Caco-2 (cell line): Measurements from ENCODE around the gene SPOP. TPM values are rescaled to one million over a fixed set of nuclear protein-coding genes. Genes with fewer than 3 reads are reported as not detected.

Experiments used
- BruUV-seq: library from RNA; stranded (reverse); fragments of 400-500 nt; replicated peaks from 2 replicates; lab custom pipeline; 2021; lab: Mats Ljungman, UMichigan
- CTCF ChIA-PET: fragments of 300-600 bp; sonication (Branson Sonifier 250); formaldehyde crosslinking; loops from one replicate; lab custom pipeline; 2022; ENCODE audit warnings: antibody characterized with exemption; lab: Charles Lee
- POLR2A ChIA-PET: fragments of 300-600 bp; sonication (Branson Sonifier 250); formaldehyde crosslinking; loops from one replicate; lab custom pipeline; 2022; ENCODE audit warnings: antibody characterized with exemption; lab: Charles Lee
- DNase-seq, 2 experiments: peaks; one replicate each; pipeline versions ENCODE4 v3.0.0 to v3.0.0-alpha.2; 2020 to 2022
- H3K27me3 ChIP-seq: replicated peaks from 2 replicates; pipeline ENCODE4 v1.6.0; 2011; ENCODE audit warnings: low read length; ENCODE audit not compliant: control insufficient read depth, insufficient read depth
- H3K36me3 ChIP-seq: 2 replicates; pipeline ENCODE4 v1.5.1; 2011; ENCODE audit warnings: low read length; ENCODE audit not compliant: control insufficient read depth, insufficient read depth
- H3K4me1 ChIP-seq: fragments of 250-450 bp; sonication (Bioruptor Pico); 2 replicates; pipeline ENCODE4 v1.5.1; 2020; ENCODE audit warnings: mild to moderate bottlenecking
- H3K4me3 ChIP-seq: 2 replicates; pipeline ENCODE4 v1.5.1; 2011; ENCODE audit warnings: low read depth, mild to moderate bottlenecking, control low read depth, low read length
- H3K9me3 ChIP-seq: fragments of 250-450 bp; sonication (Bioruptor Pico); 2 replicates; pipeline ENCODE4 v1.5.1; 2020; ENCODE audit warnings: mild to moderate bottlenecking, moderate library complexity
- H3K27ac Mint-ChIP-seq: one replicate; pipeline ENCODE4 v1.8.0; 2022; ENCODE audit warnings: mixed read lengths; ENCODE audit not compliant: unreplicated experiment
- H3K27me3 Mint-ChIP-seq: one replicate; pipeline ENCODE4 v1.8.0; 2022; ENCODE audit warnings: mixed read lengths; ENCODE audit not compliant: insufficient read depth, unreplicated experiment
- H3K36me3 Mint-ChIP-seq: one replicate; pipeline ENCODE4 v1.8.0; 2022; ENCODE audit warnings: mild to moderate bottlenecking, mixed read lengths; ENCODE audit not compliant: insufficient read depth, unreplicated experiment
- H3K4me1 Mint-ChIP-seq: one replicate; pipeline ENCODE4 v1.8.0; 2022; ENCODE audit warnings: low read depth, mixed read lengths; ENCODE audit not compliant: unreplicated experiment
- H3K4me3 Mint-ChIP-seq: one replicate; pipeline ENCODE4 v1.8.0; 2022; ENCODE audit warnings: mild to moderate bottlenecking, moderate library complexity, mixed read lengths; ENCODE audit not compliant: unreplicated experiment
- H3K9me3 Mint-ChIP-seq: one replicate; pipeline ENCODE4 v1.8.0; 2022; ENCODE audit warnings: mixed read lengths; ENCODE audit not compliant: unreplicated experiment
- intact Hi-C: fragments of 100-400 bp; cut with micrococcal nuclease; formaldehyde crosslinking; loops from one replicate; pipeline ENCODE4 v1.10.0; 2022; ENCODE audit not compliant: unreplicated experiment
- total RNA-seq: library from RNA; stranded (reverse); gene quantifications from 2 replicates; pipeline ENCODE4 v1.2.3, GENCODE V29; 2022
- TF ChIP-seq, protein P1 (sequence below), 2 experiments: fragments of 200-600 bp in 1 of 2; IDR thresholded peaks; 1 replicate in 1 of 2; 2 replicates in 1 of 2; pipeline versions ENCODE4 v1.5.1 to v1.8.0; 2011 to 2022; ENCODE audit warnings: antibody characterized with exemption in 1 of 2, control low read depth in 1 of 2, inconsistent platforms in 1 of 2, low read depth in 1 of 2, low read length in 1 of 2, mild to moderate bottlenecking in 1 of 2, moderate library complexity in 1 of 2; ENCODE audit not compliant: insufficient read depth in 1 of 2, severe bottlenecking in 1 of 2, unreplicated experiment in 1 of 2

SPOP gene
- total RNA-seq, 1 experiment from 2014 or later, result 70.2 TPM

DNA sequence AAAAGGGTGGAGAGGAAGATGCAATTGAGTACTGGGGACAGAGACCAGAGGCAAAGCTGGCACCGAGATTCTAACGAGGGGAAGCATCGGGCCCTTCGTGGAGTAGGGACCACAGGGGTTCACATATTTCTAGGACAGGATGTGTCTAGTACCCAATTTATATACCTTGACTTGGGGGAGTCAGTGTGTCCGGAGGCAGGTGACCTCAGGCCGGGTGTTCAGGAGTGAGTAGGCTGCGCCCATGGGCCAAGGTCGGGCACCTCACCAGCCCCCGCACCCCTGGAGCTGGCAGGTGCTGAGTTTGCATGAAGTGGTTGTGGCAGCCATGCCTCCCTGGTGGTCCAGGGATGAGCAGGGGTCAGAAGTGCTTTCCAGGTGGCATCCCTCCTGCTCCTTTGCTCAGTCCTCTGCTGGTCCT, 110.8 kb downstream of the SPOP start:
- Histone ChIP-seq H3K27me3 (no peaks in the 10 kb centered on the region; the same call in 1 of the 2 replicates), H3K9me3 (no peaks in the 10 kb centered on the region), H3K4me1 (peaks cover 4% of the 10 kb centered on the region), H3K36me3 (no peaks in the 10 kb centered on the region), H3K4me3 (no peak overlapping the region)
- intact Hi-C loops, result loop anchor here (5.0 kb wide), 3 partner anchors 195 to 430 kb away; partner anchors contain the start of genes DLX3 and FAM117A
- DNase-seq, result no peak
- H3K4me3 Mint-ChIP-seq, result no peak overlapping the region
- no peaks in the 10 kb centered on the region for H3K9me3 Mint-ChIP-seq
- POLR2A ChIA-PET, result interaction anchor here (1.0 kb wide), 1 partner anchor 197 kb away, joined by 5 read pairs; the partner anchor contains the start of gene FAM117A
- no TSS peak for BruUV-seq
- TF ChIP-seq, protein P1, sequence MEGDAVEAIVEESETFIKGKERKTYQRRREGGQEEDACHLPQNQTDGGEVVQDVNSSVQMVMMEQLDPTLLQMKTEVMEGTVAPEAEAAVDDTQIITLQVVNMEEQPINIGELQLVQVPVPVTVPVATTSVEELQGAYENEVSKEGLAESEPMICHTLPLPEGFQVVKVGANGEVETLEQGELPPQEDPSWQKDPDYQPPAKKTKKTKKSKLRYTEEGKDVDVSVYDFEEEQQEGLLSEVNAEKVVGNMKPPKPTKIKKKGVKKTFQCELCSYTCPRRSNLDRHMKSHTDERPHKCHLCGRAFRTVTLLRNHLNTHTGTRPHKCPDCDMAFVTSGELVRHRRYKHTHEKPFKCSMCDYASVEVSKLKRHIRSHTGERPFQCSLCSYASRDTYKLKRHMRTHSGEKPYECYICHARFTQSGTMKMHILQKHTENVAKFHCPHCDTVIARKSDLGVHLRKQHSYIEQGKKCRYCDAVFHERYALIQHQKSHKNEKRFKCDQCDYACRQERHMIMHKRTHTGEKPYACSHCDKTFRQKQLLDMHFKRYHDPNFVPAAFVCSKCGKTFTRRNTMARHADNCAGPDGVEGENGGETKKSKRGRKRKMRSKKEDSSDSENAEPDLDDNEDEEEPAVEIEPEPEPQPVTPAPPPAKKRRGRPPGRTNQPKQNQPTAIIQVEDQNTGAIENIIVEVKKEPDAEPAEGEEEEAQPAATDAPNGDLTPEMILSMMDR (IDR thresholded peaks at IDR 0.05; ENCODE audit: insufficient read depth in 1 of 2, low read depth in 1 of 2, low read length in 1 of 2, severe bottlenecking in 1 of 2, unreplicated experiment in 1 of 2), result no peak
- peaks cover 20% of the 10 kb centered on the region for H3K27me3 Mint-ChIP-seq
- H3K36me3 Mint-ChIP-seq, result peaks cover 6% of the 10 kb centered on the region
- peaks cover 7% of the 10 kb centered on the region for H3K4me1 Mint-ChIP-seq
- H3K27ac Mint-ChIP-seq, result no peak overlapping the region
- CTCF ChIA-PET, result interaction anchor here (0.5 to 2.9 kb wide), 27 partner anchors 10 to 316 kb away, joined by 3 to 67 read pairs (median 6); partner anchors contain the start of genes FAM117A, NGFR, PHB1 and SLC35B1

DNA sequence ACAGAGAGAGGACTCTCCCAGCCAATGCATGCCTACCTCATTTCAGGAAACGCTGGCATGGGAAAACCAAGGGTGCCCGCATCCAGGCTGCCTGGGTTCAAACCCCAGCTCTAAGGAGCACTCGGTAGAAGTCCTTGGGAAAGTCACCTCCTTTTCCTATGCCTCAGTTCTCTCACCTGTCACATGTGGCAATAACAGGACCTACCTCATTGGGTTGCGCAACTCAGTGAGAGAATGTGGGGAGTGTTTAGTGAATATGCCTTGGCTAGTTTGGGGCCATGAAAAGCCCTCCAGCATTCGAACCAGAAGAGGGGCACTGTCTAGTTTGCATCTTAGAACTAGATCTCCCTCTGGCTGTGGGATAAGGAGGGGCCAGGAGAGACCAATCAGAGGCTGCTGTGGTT, 111.2 kb downstream of the SPOP start:
- Histone ChIP-seq H3K4me1 (peaks cover 4% of the 10 kb centered on the region), H3K4me3 (no peak overlapping the region), H3K36me3 (no peaks in the 10 kb centered on the region), H3K9me3 (no peaks in the 10 kb centered on the region), H3K27me3 (no peaks in the 10 kb centered on the region; the same call in 1 of the 2 replicates)
- Mint-ChIP-seq H3K27me3 (peaks cover 17% of the 10 kb centered on the region), H3K27ac (no peak overlapping the region), H3K4me1 (peaks cover 5% of the 10 kb centered on the region), H3K36me3 (peaks cover 6% of the 10 kb centered on the region), H3K4me3 (no peak overlapping the region), H3K9me3 (no peaks in the 10 kb centered on the region)
- intact Hi-C loops, result loop anchor here (5.0 kb wide), 3 partner anchors 196 to 431 kb away; partner anchors contain the start of genes DLX3 and FAM117A
- CTCF ChIA-PET, result interaction anchor here (1.0 to 2.9 kb wide), 6 partner anchors 10 to 159 kb away, joined by 3 to 30 read pairs (median 7); partner anchors contain the start of gene SLC35B1
- DNase-seq, result no peak
- TF ChIP-seq, protein P1 (IDR thresholded peaks at IDR 0.05; ENCODE audit: insufficient read depth in 1 of 2, low read depth in 1 of 2, low read length in 1 of 2, severe bottlenecking in 1 of 2, unreplicated experiment in 1 of 2), result no peak
- no TSS peak for BruUV-seq
- POLR2A ChIA-PET, result no interaction called here

DNA sequence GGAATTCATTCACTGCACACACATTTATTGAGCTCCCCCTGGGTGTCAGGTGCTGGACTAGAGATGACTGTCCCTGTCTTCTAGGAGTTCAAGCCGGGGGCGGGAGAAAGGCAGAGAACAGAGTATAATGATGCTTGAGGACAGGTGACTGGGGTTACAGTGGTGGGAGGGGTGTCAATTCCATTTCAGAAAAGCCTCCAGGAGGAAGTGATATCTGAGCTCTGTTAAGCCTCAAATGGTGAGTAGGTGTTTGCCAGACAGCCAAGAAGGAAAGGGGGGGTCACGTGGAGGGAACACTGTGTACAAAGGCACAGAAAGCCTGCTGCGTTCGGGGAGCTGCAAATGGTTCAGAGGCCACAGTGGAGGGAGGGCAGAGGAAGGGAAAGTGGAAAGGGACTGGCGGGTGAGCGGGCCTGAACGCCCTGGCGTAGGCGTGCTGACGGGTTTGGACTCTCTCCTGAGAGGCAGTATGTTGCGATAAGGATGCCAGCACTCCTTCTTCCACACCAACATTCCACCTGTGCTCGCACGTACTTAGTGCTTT, 111.9 kb downstream of the SPOP start:
- no TSS peak for BruUV-seq
- Histone ChIP-seq H3K4me1 (peaks cover 4% of the 10 kb centered on the region), H3K27me3 (no peaks in the 10 kb centered on the region; the same call in 1 of the 2 replicates), H3K9me3 (no peaks in the 10 kb centered on the region), H3K36me3 (no peaks in the 10 kb centered on the region), H3K4me3 (no peak overlapping the region)
- no peak for DNase-seq
- peaks cover 6% of the 10 kb centered on the region for H3K36me3 Mint-ChIP-seq
- intact Hi-C loops, result loop anchor here (5.0 kb wide), 3 partner anchors 196 to 431 kb away; partner anchors contain the start of genes DLX3 and FAM117A
- POLR2A ChIA-PET, result no interaction called here
- H3K27ac Mint-ChIP-seq, result no peak overlapping the region
- TF ChIP-seq, protein P1 (IDR thresholded peaks at IDR 0.05; ENCODE audit: insufficient read depth in 1 of 2, low read depth in 1 of 2, low read length in 1 of 2, severe bottlenecking in 1 of 2, unreplicated experiment in 1 of 2), result no peak
- no peaks in the 10 kb centered on the region for H3K9me3 Mint-ChIP-seq
- CTCF ChIA-PET, result interaction anchor here (0.9 to 2.9 kb wide), 8 partner anchors 10 to 158 kb away, joined by 3 to 30 read pairs (median 6); partner anchors contain the start of gene SLC35B1
- H3K4me1 Mint-ChIP-seq, result no peaks in the 10 kb centered on the region
- H3K4me3 Mint-ChIP-seq, result no peak overlapping the region
- peaks cover 12% of the 10 kb centered on the region for H3K27me3 Mint-ChIP-seq
